C4-2B (cell line): ENCODE data around the gene TCN2.
A peak's percentile ranks its signal among the peaks of the same experiment; 100 is the strongest.
"Not testable (repeated sequence)": the region's sequence is repeated elsewhere in the genome, so short reads cannot be mapped to it uniquely, and the experiment has no call there.

ENCODE experiments used
- H3K27ac ChIP-seq: fragments of 450-650 bp; 2 replicates; pipeline ENCODE4 v1.5.1; 2017
- ZFX ChIP-seq: fragments of 450-650 bp; IDR thresholded peaks from 2 replicates; pipeline ENCODE4 v1.6.1; 2017
- TF ChIP-seq, protein P1 (sequence below): fragments of 450-650 bp; conservative IDR thresholded peaks from 2 replicates; pipeline ENCODE4 v1.5.1; 2017; ENCODE audit warnings: mild to moderate bottlenecking

TCN2 gene

DNA sequence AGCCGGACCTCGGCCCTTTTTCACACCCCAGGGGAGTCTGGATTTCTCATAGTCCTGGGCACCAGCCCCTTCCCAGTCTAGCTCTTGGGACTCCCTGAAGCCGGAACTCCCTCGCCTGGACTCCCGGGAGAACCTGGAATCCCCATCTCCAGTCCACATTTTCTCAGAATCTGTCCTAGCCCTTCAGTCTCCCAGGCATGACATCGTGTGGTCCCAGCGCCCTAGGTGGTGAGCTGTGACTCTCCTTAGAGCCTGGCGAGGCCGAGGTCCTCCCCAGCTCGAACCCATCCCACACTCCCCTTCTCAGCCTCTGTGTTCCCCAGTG is 61.4 kb downstream of the TCN2 start:
- TF ChIP-seq, protein P1, sequence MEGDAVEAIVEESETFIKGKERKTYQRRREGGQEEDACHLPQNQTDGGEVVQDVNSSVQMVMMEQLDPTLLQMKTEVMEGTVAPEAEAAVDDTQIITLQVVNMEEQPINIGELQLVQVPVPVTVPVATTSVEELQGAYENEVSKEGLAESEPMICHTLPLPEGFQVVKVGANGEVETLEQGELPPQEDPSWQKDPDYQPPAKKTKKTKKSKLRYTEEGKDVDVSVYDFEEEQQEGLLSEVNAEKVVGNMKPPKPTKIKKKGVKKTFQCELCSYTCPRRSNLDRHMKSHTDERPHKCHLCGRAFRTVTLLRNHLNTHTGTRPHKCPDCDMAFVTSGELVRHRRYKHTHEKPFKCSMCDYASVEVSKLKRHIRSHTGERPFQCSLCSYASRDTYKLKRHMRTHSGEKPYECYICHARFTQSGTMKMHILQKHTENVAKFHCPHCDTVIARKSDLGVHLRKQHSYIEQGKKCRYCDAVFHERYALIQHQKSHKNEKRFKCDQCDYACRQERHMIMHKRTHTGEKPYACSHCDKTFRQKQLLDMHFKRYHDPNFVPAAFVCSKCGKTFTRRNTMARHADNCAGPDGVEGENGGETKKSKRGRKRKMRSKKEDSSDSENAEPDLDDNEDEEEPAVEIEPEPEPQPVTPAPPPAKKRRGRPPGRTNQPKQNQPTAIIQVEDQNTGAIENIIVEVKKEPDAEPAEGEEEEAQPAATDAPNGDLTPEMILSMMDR = no peak
- no peak for TF ChIP-seq ZFX
- H3K27ac ChIP-seq = peak overlapping the region; percentile 49

DNA sequence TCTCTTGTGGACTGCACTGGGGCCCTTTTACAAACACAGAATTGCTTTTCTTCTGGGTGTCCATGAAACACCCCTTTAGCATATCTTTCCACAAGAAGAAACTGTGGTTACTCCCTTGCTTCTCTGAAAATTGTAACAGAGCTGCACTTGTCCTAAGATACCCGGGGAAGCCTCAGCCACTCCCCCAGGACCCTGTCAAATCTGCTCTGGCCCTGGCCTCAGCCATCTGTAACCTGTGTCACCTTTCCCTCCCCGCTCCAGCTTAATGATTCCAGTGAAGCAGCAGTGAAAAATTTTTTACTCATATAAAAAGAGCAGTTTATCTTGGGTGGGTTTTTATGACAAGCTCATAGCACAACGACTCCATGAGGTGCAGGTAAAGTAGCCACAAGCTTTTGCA is 64.1 kb downstream of the TCN2 start:
- H3K27ac ChIP-seq = no peak overlapping the region
- TF ChIP-seq ZFX = no peak
- TF ChIP-seq, protein P1 = no peak

DNA sequence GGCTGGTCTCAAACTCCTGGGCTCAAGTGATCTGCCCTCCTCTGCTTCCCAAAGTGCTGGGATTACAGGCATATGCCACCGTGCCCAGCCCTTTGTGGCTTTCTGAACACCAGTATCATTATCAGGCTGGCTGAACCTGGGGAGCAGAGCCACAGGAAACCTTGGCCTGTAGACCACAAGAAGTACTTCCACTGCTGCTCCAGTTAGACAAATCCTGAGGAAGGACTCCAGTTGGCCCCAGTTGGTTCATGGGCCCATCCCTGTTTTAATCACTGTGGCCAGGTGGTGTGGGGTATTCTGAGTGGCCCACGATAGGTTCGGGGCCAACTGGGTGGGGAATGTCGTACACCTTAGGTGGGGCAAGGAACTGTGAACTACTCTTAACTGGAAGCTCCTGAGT is 66.2 kb downstream of the TCN2 start:
- TF ChIP-seq, protein P1 = no peak
- no peak for TF ChIP-seq ZFX

GRCh38 chr22:30674482-30674881 is 67.5 kb downstream of the TCN2 start:
- TF ChIP-seq, protein P1 = no peak
- no peak overlapping the region for H3K27ac ChIP-seq

More for the DNA sequence above, 66.2 kb downstream of the TCN2 start:
- H3K27ac ChIP-seq = no peak overlapping the region

DNA sequence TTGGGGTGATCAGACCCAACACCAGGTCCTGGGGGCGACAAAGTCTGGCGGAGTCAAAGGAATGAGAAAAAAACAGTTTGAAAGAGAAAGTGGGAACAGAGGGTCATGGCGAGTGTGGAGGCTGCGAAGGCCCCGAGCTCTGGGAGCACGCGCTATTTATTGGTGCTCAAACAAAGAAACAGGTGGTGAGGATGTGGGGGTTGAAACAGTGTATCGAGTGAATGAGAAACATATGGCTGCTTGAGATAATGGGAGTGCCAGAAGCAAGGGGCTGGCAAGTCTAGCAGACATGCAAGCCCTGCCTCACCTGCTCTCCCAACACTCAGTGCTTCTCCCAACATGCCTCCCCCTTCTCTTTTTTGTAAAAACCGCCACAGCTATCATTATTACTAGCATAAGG is 68.5 kb downstream of the TCN2 start:
- H3K27ac ChIP-seq = no peak overlapping the region
- TF ChIP-seq ZFX = no peak
- TF ChIP-seq, protein P1 = no peak

DNA sequence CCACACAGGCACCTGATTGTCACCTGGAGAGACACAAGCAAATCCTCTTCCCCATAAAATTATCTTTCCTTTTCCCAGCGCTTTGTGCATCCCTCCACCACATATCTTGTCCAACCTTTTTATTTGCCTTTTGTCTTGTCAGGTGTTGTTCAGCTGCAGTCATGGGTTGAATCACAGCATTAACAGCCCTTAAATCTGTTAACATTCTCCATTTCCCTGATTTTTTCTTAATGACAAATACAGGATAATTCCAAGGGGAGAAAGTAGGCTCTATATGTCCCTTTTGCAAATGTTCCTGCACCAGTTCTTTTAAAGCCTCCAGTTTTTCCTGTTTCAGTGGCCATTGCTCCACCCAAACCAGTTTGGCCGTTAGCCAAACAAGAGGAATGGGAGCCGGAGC is 69.6 kb downstream of the TCN2 start:
- H3K27ac ChIP-seq = not testable (repeated sequence)
